ENCODE measurements around the gene SHB.

The SHB gene

GRCh38 chr9:37965116-37965515 is 103.9 kb downstream of the SHB start:
- no peaks in the 10 kb centered on the region for H3K27me3 ChIP-seq (replicated peaks in 2 of 5; ENCODE audit: control insufficient read depth in 4 of 5, insufficient read depth in 5 of 5, low read length in 4 of 5)
- WGBS (ENCODE audit: insufficient coverage): 100% methylated on average over 1 of the region's 2 CpGs
- H3K36me3 ChIP-seq (ENCODE audit: control insufficient read depth in 4 of 4, insufficient read depth in 4 of 4, low read length in 3 of 4): peaks cover 0 to 3% (median 0%) of the 10 kb centered on the region in 4 experiments
- H3K27ac ChIP-seq (ENCODE audit: insufficient read depth in 1 of 2, low read depth in 1 of 2, low read length in 2 of 2, poor library complexity in 1 of 2, severe bottlenecking in 2 of 2): no peak overlapping the region
- H3K4me1 ChIP-seq (ENCODE audit: control extremely low read depth in 1 of 4, control insufficient read depth in 4 of 4, insufficient read depth in 4 of 4, low read length in 3 of 4): peaks cover 0 to 21% (median 5%) of the 10 kb centered on the region in 4 experiments
- H3K4me3 ChIP-seq (ENCODE audit: control insufficient read depth in 1 of 7, extremely low read depth in 1 of 7, insufficient read depth in 4 of 7, low read depth in 2 of 7, low read length in 6 of 7): no peak overlapping the region
- POLR2A ChIA-PET: interaction anchor here (0.6 kb wide), 1 partner anchor 24 kb away, joined by 4 read pairs; no protein-coding TSS in a partner anchor
- CTCF ChIA-PET: no interaction called here
- DNase-seq: no peak
- no peaks in the 10 kb centered on the region for H3K9me3 ChIP-seq (ENCODE audit: control extremely low read depth in 1 of 5, control insufficient read depth in 4 of 5, insufficient read depth in 2 of 5, low read depth in 1 of 5, low read length in 4 of 5)

- ChIA-PET POLR2A (no interaction called here), CTCF (no interaction called here)
- peaks cover 0 to 21% (median 5%) of the 10 kb centered on the region in 4 experiments for H3K4me1 ChIP-seq (ENCODE audit: control extremely low read depth in 1 of 4, control insufficient read depth in 4 of 4, insufficient read depth in 4 of 4, low read length in 3 of 4)
- H3K36me3 ChIP-seq (ENCODE audit: control insufficient read depth in 4 of 4, insufficient read depth in 4 of 4, low read length in 3 of 4): peaks cover 0 to 3% (median 0%) of the 10 kb centered on the region in 4 experiments
- no peaks in the 10 kb centered on the region for H3K27me3 ChIP-seq (replicated peaks in 2 of 5; ENCODE audit: control insufficient read depth in 4 of 5, insufficient read depth in 5 of 5, low read length in 4 of 5)
- H3K4me3 ChIP-seq (ENCODE audit: control insufficient read depth in 1 of 7, extremely low read depth in 1 of 7, insufficient read depth in 4 of 7, low read depth in 2 of 7, low read length in 6 of 7): no peak overlapping the region
- WGBS (ENCODE audit: insufficient coverage): 93% methylated on average over 4 of the region's 5 CpGs
- no peak overlapping the region for H3K27ac ChIP-seq (ENCODE audit: insufficient read depth in 1 of 2, low read depth in 1 of 2, low read length in 2 of 2, poor library complexity in 1 of 2, severe bottlenecking in 2 of 2)
- no peak for DNase-seq
- no peaks in the 10 kb centered on the region for H3K9me3 ChIP-seq (ENCODE audit: control extremely low read depth in 1 of 5, control insufficient read depth in 4 of 5, insufficient read depth in 2 of 5, low read depth in 1 of 5, low read length in 4 of 5)
These were observed 104.3 kb downstream of the SHB start for GRCh38 chr9:37964740-37965081.

- 95% methylated on average over 15 of the region's 15 CpGs for WGBS (ENCODE audit: insufficient coverage)
- H3K4me3 ChIP-seq (ENCODE audit: control insufficient read depth in 1 of 7, extremely low read depth in 1 of 7, insufficient read depth in 4 of 7, low read depth in 2 of 7, low read length in 6 of 7): no peak overlapping the region
- peaks cover 0 to 3% (median 0%) of the 10 kb centered on the region in 4 experiments for H3K36me3 ChIP-seq (ENCODE audit: control insufficient read depth in 4 of 4, insufficient read depth in 4 of 4, low read length in 3 of 4)
- H3K27me3 ChIP-seq (replicated peaks in 2 of 5; ENCODE audit: control insufficient read depth in 4 of 5, insufficient read depth in 5 of 5, low read length in 4 of 5): no peaks in the 10 kb centered on the region
- ChIA-PET CTCF (no interaction called here), POLR2A (no interaction called here)
- H3K27ac ChIP-seq (ENCODE audit: insufficient read depth in 1 of 2, low read depth in 1 of 2, low read length in 2 of 2, poor library complexity in 1 of 2, severe bottlenecking in 2 of 2): no peak overlapping the region
- H3K9me3 ChIP-seq (ENCODE audit: control extremely low read depth in 1 of 5, control insufficient read depth in 4 of 5, insufficient read depth in 2 of 5, low read depth in 1 of 5, low read length in 4 of 5): no peaks in the 10 kb centered on the region
- DNase-seq: no peak
- peaks cover 0 to 21% (median 5%) of the 10 kb centered on the region in 4 experiments for H3K4me1 ChIP-seq (ENCODE audit: control extremely low read depth in 1 of 4, control insufficient read depth in 4 of 4, insufficient read depth in 4 of 4, low read length in 3 of 4)
These were observed 104.9 kb downstream of the SHB start for GRCh38 chr9:37963936-37964739.

- peak in 2 of 3 donors; percentile 48 to 50 for DNase-seq
- Histone ChIP-seq H3K4me3 (ENCODE audit: control insufficient read depth in 1 of 7, extremely low read depth in 1 of 7, insufficient read depth in 4 of 7, low read depth in 2 of 7, low read length in 6 of 7) (no peak overlapping the region), H3K9me3 (ENCODE audit: control extremely low read depth in 1 of 5, control insufficient read depth in 4 of 5, insufficient read depth in 2 of 5, low read depth in 1 of 5, low read length in 4 of 5) (no peaks in the 10 kb centered on the region), H3K27ac (ENCODE audit: insufficient read depth in 1 of 2, low read depth in 1 of 2, low read length in 2 of 2, poor library complexity in 1 of 2, severe bottlenecking in 2 of 2) (no peak overlapping the region), H3K36me3 (ENCODE audit: control insufficient read depth in 4 of 4, insufficient read depth in 4 of 4, low read length in 3 of 4) (no peaks in the 10 kb centered on the region), H3K4me1 (ENCODE audit: control extremely low read depth in 1 of 4, control insufficient read depth in 4 of 4, insufficient read depth in 4 of 4, low read length in 3 of 4) (peaks cover 0 to 21% (median 4%) of the 10 kb centered on the region in 4 experiments), H3K27me3 (replicated peaks in 2 of 5; ENCODE audit: control insufficient read depth in 4 of 5, insufficient read depth in 5 of 5, low read length in 4 of 5) (no peaks in the 10 kb centered on the region)
- 79% methylated on average over 3 of the region's 3 CpGs for WGBS (ENCODE audit: insufficient coverage)
- ChIA-PET CTCF (interaction anchor here (0.8 to 2.4 kb wide), 4 partner anchors 11 to 127 kb away, joined by 3 to 5 read pairs (median 3); no protein-coding TSS in a partner anchor), POLR2A (no interaction called here)
These were observed 107.7 kb downstream of the SHB start for GRCh38 chr9:37961351-37961750.

GRCh38 chr9:37960631-37961030 is 108.4 kb downstream of the SHB start:
- POLR2A ChIA-PET: no interaction called here

GRCh38 chr9:37959976-37960375 is 109.1 kb downstream of the SHB start:
- ChIA-PET POLR2A (no interaction called here), CTCF (interaction anchor here (1.3 to 2.4 kb wide), 2 partner anchors 46 to 52 kb away, joined by 3 to 5 read pairs; no protein-coding TSS in a partner anchor)
- Histone ChIP-seq H3K36me3 (ENCODE audit: control insufficient read depth in 4 of 4, insufficient read depth in 4 of 4, low read length in 3 of 4) (peaks cover 0 to 3% (median 0%) of the 10 kb centered on the region in 4 experiments), H3K4me3 (ENCODE audit: control insufficient read depth in 1 of 7, extremely low read depth in 1 of 7, insufficient read depth in 4 of 7, low read depth in 2 of 7, low read length in 6 of 7) (no peak overlapping the region), H3K4me1 (ENCODE audit: control extremely low read depth in 1 of 4, control insufficient read depth in 4 of 4, insufficient read depth in 4 of 4, low read length in 3 of 4) (peaks cover 0 to 17% (median 4%) of the 10 kb centered on the region in 4 experiments), H3K9me3 (ENCODE audit: control extremely low read depth in 1 of 5, control insufficient read depth in 4 of 5, insufficient read depth in 2 of 5, low read depth in 1 of 5, low read length in 4 of 5) (no peaks in the 10 kb centered on the region), H3K27ac (ENCODE audit: insufficient read depth in 1 of 2, low read depth in 1 of 2, low read length in 2 of 2, poor library complexity in 1 of 2, severe bottlenecking in 2 of 2) (no peak overlapping the region), H3K27me3 (replicated peaks in 2 of 5; ENCODE audit: control insufficient read depth in 4 of 5, insufficient read depth in 5 of 5, low read length in 4 of 5) (no peaks in the 10 kb centered on the region)
- DNase-seq: no peak
- 83% methylated on average over 1 of the region's 4 CpGs for WGBS (ENCODE audit: insufficient coverage)

More at GRCh38 chr9:37960631-37961030, 108.4 kb downstream of the SHB start:
- Histone ChIP-seq H3K4me3 (ENCODE audit: control insufficient read depth in 1 of 7, extremely low read depth in 1 of 7, insufficient read depth in 4 of 7, low read depth in 2 of 7, low read length in 6 of 7) (no peak overlapping the region), H3K9me3 (ENCODE audit: control extremely low read depth in 1 of 5, control insufficient read depth in 4 of 5, insufficient read depth in 2 of 5, low read depth in 1 of 5, low read length in 4 of 5) (no peaks in the 10 kb centered on the region), H3K27ac (ENCODE audit: insufficient read depth in 1 of 2, low read depth in 1 of 2, low read length in 2 of 2, poor library complexity in 1 of 2, severe bottlenecking in 2 of 2) (no peak overlapping the region), H3K27me3 (replicated peaks in 2 of 5; ENCODE audit: control insufficient read depth in 4 of 5, insufficient read depth in 5 of 5, low read length in 4 of 5) (no peaks in the 10 kb centered on the region), H3K36me3 (ENCODE audit: control insufficient read depth in 4 of 4, insufficient read depth in 4 of 4, low read length in 3 of 4) (peaks cover 0 to 3% (median 0%) of the 10 kb centered on the region in 4 experiments), H3K4me1 (ENCODE audit: control extremely low read depth in 1 of 4, control insufficient read depth in 4 of 4, insufficient read depth in 4 of 4, low read length in 3 of 4) (peaks cover 0 to 18% (median 4%) of the 10 kb centered on the region in 4 experiments)
- 100% methylated on average over 3 of the region's 3 CpGs for WGBS (ENCODE audit: insufficient coverage)
- CTCF ChIA-PET: interaction anchor here (1.3 to 2.4 kb wide), 2 partner anchors 47 to 52 kb away, joined by 3 to 5 read pairs; no protein-coding TSS in a partner anchor
- DNase-seq: no peak

- no peak for DNase-seq
- ChIA-PET POLR2A (no interaction called here), CTCF (no interaction called here)
- WGBS (ENCODE audit: insufficient coverage): 96% methylated on average over 9 of the region's 9 CpGs
- Histone ChIP-seq H3K4me1 (ENCODE audit: control extremely low read depth in 1 of 4, control insufficient read depth in 4 of 4, insufficient read depth in 4 of 4, low read length in 3 of 4) (peaks cover 0 to 14% (median 4%) of the 10 kb centered on the region in 4 experiments), H3K27ac (ENCODE audit: insufficient read depth in 1 of 2, low read depth in 1 of 2, low read length in 2 of 2, poor library complexity in 1 of 2, severe bottlenecking in 2 of 2) (no peak overlapping the region), H3K4me3 (ENCODE audit: control insufficient read depth in 1 of 7, extremely low read depth in 1 of 7, insufficient read depth in 4 of 7, low read depth in 2 of 7, low read length in 6 of 7) (no peak overlapping the region), H3K36me3 (ENCODE audit: control insufficient read depth in 4 of 4, insufficient read depth in 4 of 4, low read length in 3 of 4) (peaks cover 0 to 14% (median 0%) of the 10 kb centered on the region in 4 experiments), H3K27me3 (replicated peaks in 2 of 5; ENCODE audit: control insufficient read depth in 4 of 5, insufficient read depth in 5 of 5, low read length in 4 of 5) (no peaks in the 10 kb centered on the region), H3K9me3 (ENCODE audit: control extremely low read depth in 1 of 5, control insufficient read depth in 4 of 5, insufficient read depth in 2 of 5, low read depth in 1 of 5, low read length in 4 of 5) (no peaks in the 10 kb centered on the region)
These were observed 110.9 kb downstream of the SHB start for GRCh38 chr9:37958154-37958553.
